K562 (cell line): ENCODE results near the gene SDCCAG8. TPM values are rescaled to one million over a fixed set of nuclear protein-coding genes. Genes with fewer than 3 reads are reported as not detected.

Experiments used
- E2F6 ChIP-seq, 2 experiments: IDR thresholded peaks; 2 replicates each; pipeline ENCODE4 v1.6.1; 2011; ENCODE audit warnings: borderline replicate concordance in 1 of 2, control low read depth in 1 of 2, low read depth in 1 of 2, low read length in 1 of 2, mild to moderate bottlenecking in 1 of 2, mixed read lengths in 1 of 2, moderate library complexity in 1 of 2; ENCODE audit not compliant: insufficient read depth in 1 of 2, insufficient read length in 1 of 2, poor library complexity in 1 of 2, severe bottlenecking in 1 of 2; ENCODE audit errors: extremely low read depth in 1 of 2
- FOXK1 ChIP-seq: sonication (generic); formaldehyde crosslinking; IDR thresholded peaks from 2 replicates; pipeline ENCODE4 v1.8.0; 2022; ENCODE audit warnings: missing genetic modification reagents, mild to moderate bottlenecking, borderline replicate concordance
- FOXK2 ChIP-seq, 2 experiments: fragments of 450-650 bp; IDR thresholded peaks in 1 of 2; conservative IDR thresholded peaks in 1 of 2; 2 replicates each; pipeline ENCODE4 v1.6.1; 2016; ENCODE audit warnings: low read depth in 2 of 2, mild to moderate bottlenecking in 1 of 2
- HMBOX1 ChIP-seq: sonication (generic); IDR thresholded peaks from 2 replicates; pipeline ENCODE4 v1.6.1; 2016
- HMGN3 ChIP-seq: IDR thresholded peaks from 2 replicates; pipeline ENCODE4 v1.6.1; 2011; ENCODE audit warnings: borderline replicate concordance, low read depth, mild to moderate bottlenecking, mixed read lengths, low read length; ENCODE audit not compliant: insufficient read length; ENCODE audit errors: extremely low read depth
- ILK ChIP-seq: fragments of 450-650 bp; IDR thresholded peaks from 2 replicates; pipeline ENCODE4 v1.6.1; 2016; ENCODE audit warnings: missing genetic modification characterization, low read depth, mild to moderate bottlenecking, missing compliant biosample characterization, moderate library complexity, borderline replicate concordance
- KAT8 ChIP-seq: fragments of 450-650 bp; IDR thresholded peaks from 2 replicates; pipeline ENCODE4 v1.6.1; 2016; ENCODE audit warnings: low read depth, mild to moderate bottlenecking
- MAFG ChIP-seq: fragments of 450-650 bp; conservative IDR thresholded peaks from 2 replicates; pipeline ENCODE4 v1.6.1; 2016; ENCODE audit warnings: missing genetic modification characterization, missing compliant biosample characterization
- MCM3 ChIP-seq: fragments of 450-650 bp; IDR thresholded peaks from 2 replicates; pipeline ENCODE4 v1.6.1; 2016
- NFIC ChIP-seq: fragments of 450-650 bp; IDR thresholded peaks from 2 replicates; pipeline ENCODE4 v1.6.1; 2017; ENCODE audit warnings: mild to moderate bottlenecking, inconsistent platforms
- PHF8 ChIP-seq: fragments of 200-600 bp; sonication (generic); IDR thresholded peaks from 2 replicates; pipeline ENCODE4 v1.6.1; 2012; ENCODE audit warnings: mixed run types, mild to moderate bottlenecking, inconsistent platforms, low read length, moderate library complexity, borderline replicate concordance
- POLR2A ChIP-seq: fragments of 450-650 bp; conservative IDR thresholded peaks from 2 replicates; pipeline ENCODE4 v1.6.1; 2016
- RBM34 ChIP-seq: fragments of 200-400 bp; formaldehyde crosslinking; IDR thresholded peaks from 2 replicates; pipeline ENCODE4 v1.6.1; 2018; ENCODE audit warnings: low read length, borderline replicate concordance; ENCODE audit not compliant: insufficient read depth
- SUPT5H ChIP-seq: fragments of 450-650 bp; IDR thresholded peaks from 2 replicates; pipeline ENCODE4 v1.6.1; 2016
- TAF7 ChIP-seq: fragments of 450-650 bp; IDR thresholded peaks from 2 replicates; pipeline ENCODE4 v1.6.1; 2016; ENCODE audit warnings: missing genetic modification characterization, missing compliant biosample characterization
- ZNF407 ChIP-seq: fragments of 450-650 bp; IDR thresholded peaks from 2 replicates; pipeline ENCODE4 v1.6.1; 2016; ENCODE audit warnings: low read depth
- ZNF707 ChIP-seq: fragments of 250-450 bp; sonication (Bioruptor Pico); conservative IDR thresholded peaks from 2 replicates; pipeline ENCODE4 v1.8.0; 2022; ENCODE audit warnings: inconsistent platforms, mild to moderate bottlenecking, moderate library complexity
- polyA plus RNA-seq, 8 experiments: library from polyadenylated mRNA; depleted of rRNA in 4 of 8; stranded (reverse) in 5 of 8; unstranded in 3 of 8; fragments of >200 nt; fragmentation: Nextera tagmentation in 2 of 8; fragmentation: Illumina TruSeq in 1 of 8; extraction: Ambion mirVana in 2 of 8; extraction: Trizol in 1 of 8; gene quantifications; 2 replicates each; pipeline versions ENCODE4 v1.2.1 to v1.2.3, GENCODE V29; 2011 to 2014; ENCODE audit warnings: inconsistent platforms in 1 of 8, missing spikeins in 1 of 8
- total RNA-seq, 7 experiments: library from RNA; depleted of rRNA in 6 of 7; stranded (reverse); fragments of >200 nt in 6 of 7; fragmentation: Illumina TruSeq in 2 of 7; extraction: Trizol in 2 of 7; gene quantifications; 2 replicates each; pipeline versions ENCODE4 v1.2.1 to v1.2.3, GENCODE V29; 2011 to 2021; ENCODE audit warnings: low replicate concordance in 1 of 7

The SDCCAG8 gene
- total and polyA plus RNA-seq, 9 of the 15 experiments (the other 6 are each of a cell fraction or from before 2014, with no cell fraction given), result 17.9 to 36.7 (median 25.4) TPM

GRCh38 chr1:243255791-243256512 lies at the start of gene SDCCAG8 (continued):
- TF ChIP-seq PHF8, result peak; percentile 92
- TF ChIP-seq ILK (tag), result no peak
- TF ChIP-seq MCM3, result no peak
- peak; percentile 21; the same call in 1 of the 2 replicates for TF ChIP-seq MAFG (tag)
- 0 out of 2 replicates have a peak, but pooled peaks have one; percentile 34 for TF ChIP-seq TAF7 (tag)
- peak; percentile 53 for TF ChIP-seq HMGN3
- TF ChIP-seq HMBOX1, result peak; percentile 13; the same call in 1 of the 2 replicates
- TF ChIP-seq RBM34, result no peak
- 0 out of 2 replicates have a peak, but pooled peaks have one; percentile 14 for TF ChIP-seq ZNF707 (CRISPR knock-in tag)
- no peak for TF ChIP-seq ZNF407
- TF ChIP-seq FOXK2 (conservative IDR thresholded peaks at IDR 0.05 in 1 of 2, IDR thresholded peaks at IDR 0.05 in 1 of 2; ENCODE audit: low read depth in 2 of 2), result peak; percentile 70 to 76
- TF ChIP-seq E2F6 (IDR thresholded peaks at IDR 0.05; ENCODE audit: borderline replicate concordance in 1 of 2, extremely low read depth in 1 of 2, insufficient read depth in 1 of 2, insufficient read length in 1 of 2, low read depth in 1 of 2, low read length in 1 of 2, poor library complexity in 1 of 2, severe bottlenecking in 1 of 2), result peak; percentile 51 to 71
- TF ChIP-seq FOXK1 (CRISPR knock-in tag), result peak; percentile 44; the same call in 1 of the 2 replicates
- TF ChIP-seq NFIC, result peak; percentile 17; the same call in 1 of the 2 replicates
- peak; percentile 91 for TF ChIP-seq SUPT5H
- peak; percentile 93 for TF ChIP-seq POLR2A
- TF ChIP-seq KAT8, result no peak
